Astrocyte of the cerebellum (primary cell): ENCODE measurements around the gene USP31.

Source experiments
- DNase-seq: peaks from one replicate; pipeline ENCODE4 v3.0.0-alpha.2; 2011; ENCODE audit warnings: low read depth
- H3K4me3 ChIP-seq: 2 replicates; pipeline ENCODE4 v1.5.1; 2011; ENCODE audit warnings: mild to moderate bottlenecking, low read depth, low read length, moderate library complexity
- in situ Hi-C: cut with HindIII; loops from 2 replicates; pipeline ENCODE4 v1.10.0; 2017; ENCODE audit warnings: low sequenced_read_pairs
- TF ChIP-seq, protein P1 (sequence below): IDR thresholded peaks from 2 replicates; pipeline ENCODE4 v1.5.1; 2012; ENCODE audit warnings: low read length, low read depth, moderate library complexity, mild to moderate bottlenecking; ENCODE audit errors: missing control alignments

The USP31 gene

DNA sequence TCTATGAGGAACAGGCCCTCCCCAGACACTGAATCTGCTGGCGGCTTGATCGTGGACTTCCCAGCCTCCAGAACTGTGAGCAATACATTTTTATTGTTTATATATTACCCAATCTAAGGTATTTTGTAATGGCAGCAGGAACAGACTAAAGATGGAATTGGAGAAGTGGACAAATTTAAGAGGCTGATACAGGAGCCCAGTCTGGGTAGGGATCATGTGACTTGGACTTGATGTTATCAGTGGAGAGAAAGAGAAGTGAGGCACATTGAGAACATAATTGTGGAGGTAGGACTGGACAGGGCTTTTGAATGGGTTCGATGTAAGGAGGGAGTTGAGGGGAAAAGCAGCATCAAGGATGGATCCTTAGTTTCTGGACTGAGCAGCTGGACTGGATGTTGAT lies 93.8 kb downstream of the USP31 start:
- no peak for DNase-seq
- TF ChIP-seq, protein P1, sequence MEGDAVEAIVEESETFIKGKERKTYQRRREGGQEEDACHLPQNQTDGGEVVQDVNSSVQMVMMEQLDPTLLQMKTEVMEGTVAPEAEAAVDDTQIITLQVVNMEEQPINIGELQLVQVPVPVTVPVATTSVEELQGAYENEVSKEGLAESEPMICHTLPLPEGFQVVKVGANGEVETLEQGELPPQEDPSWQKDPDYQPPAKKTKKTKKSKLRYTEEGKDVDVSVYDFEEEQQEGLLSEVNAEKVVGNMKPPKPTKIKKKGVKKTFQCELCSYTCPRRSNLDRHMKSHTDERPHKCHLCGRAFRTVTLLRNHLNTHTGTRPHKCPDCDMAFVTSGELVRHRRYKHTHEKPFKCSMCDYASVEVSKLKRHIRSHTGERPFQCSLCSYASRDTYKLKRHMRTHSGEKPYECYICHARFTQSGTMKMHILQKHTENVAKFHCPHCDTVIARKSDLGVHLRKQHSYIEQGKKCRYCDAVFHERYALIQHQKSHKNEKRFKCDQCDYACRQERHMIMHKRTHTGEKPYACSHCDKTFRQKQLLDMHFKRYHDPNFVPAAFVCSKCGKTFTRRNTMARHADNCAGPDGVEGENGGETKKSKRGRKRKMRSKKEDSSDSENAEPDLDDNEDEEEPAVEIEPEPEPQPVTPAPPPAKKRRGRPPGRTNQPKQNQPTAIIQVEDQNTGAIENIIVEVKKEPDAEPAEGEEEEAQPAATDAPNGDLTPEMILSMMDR, result no peak

DNA sequence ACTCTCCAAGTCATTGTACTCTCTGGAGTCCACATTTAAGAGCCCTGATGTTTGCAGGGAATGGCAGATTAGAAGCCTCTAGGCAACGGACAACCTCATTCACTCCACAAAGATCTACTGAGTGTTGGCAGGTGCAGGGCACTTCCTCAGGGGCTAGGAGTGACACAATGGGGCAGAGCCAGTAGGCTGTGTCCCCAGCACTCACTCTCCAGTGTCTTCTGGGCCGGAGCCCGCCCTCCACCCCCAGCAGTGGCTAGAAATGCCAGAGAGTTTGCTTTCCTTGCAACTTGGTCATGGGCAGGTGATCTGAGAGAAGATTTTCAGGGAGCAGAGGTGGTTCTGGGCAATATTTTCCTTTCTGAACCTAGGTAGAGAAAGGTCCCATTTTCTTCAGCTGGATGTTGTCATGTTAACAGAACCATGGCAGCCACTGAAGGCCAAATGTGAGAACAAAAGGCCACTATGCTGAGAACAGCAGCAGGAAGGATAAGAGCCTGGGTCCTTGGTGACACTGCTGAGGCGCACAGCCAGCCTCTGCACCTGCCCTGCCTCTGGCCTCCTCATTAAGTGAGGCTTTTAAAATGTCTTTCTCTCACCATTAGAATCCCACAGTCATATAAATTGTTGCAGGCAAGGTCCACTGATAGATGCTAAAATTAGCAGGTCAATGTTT lies 96.2 kb downstream of the USP31 start:
- DNase-seq, result no peak
- H3K4me3 ChIP-seq, result no peak overlapping the region
- in situ Hi-C loops, result no loop called here
- TF ChIP-seq, protein P1, result no peak

More for the DNA sequence above, 93.8 kb downstream of the USP31 start:
- H3K4me3 ChIP-seq, result no peak overlapping the region
- in situ Hi-C loops, result no loop called here

DNA sequence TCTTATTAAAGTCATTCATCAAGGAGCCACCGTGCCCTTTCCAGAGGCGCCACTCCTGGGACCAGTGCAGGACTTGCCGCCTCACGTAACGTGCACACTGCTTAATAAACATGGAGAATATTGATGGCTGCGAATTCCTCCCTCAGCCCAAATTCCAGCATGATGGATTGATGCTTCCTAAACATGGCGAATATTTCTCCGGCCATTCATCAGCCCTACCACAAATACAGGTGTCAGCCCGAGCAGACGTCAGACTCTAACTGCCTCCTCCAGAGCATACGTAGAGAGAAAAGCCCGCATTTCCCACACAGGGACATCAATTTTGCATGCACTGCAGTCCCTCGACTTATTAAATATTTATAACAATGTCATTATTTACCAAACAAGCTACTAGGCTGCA lies 97.0 kb downstream of the USP31 start:
- in situ Hi-C loops, result no loop called here
- TF ChIP-seq, protein P1, result no peak
- no peak for DNase-seq
- no peak overlapping the region for H3K4me3 ChIP-seq

DNA sequence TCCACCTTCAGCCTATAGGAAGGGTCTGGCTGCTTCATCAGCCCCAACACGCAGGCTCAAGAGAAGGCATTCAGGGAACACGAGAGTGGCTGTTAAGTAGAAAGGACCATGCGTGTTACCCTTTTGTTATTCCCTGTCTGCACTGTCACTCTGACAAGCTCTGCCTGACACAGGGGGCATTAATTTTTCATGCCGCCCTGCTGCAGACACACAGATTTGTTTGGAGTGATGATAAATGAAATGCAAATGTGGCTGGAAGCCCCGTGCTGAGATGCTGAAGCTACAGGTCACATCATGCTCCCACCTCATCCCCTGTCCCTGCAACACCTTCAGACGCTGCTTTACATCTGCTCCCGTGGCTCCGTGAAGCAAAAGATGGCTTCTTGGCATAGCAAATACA lies 97.7 kb downstream of the USP31 start:
- no peak for DNase-seq
- in situ Hi-C loops, result no loop called here
- no peak overlapping the region for H3K4me3 ChIP-seq
- TF ChIP-seq, protein P1, result no peak

DNA sequence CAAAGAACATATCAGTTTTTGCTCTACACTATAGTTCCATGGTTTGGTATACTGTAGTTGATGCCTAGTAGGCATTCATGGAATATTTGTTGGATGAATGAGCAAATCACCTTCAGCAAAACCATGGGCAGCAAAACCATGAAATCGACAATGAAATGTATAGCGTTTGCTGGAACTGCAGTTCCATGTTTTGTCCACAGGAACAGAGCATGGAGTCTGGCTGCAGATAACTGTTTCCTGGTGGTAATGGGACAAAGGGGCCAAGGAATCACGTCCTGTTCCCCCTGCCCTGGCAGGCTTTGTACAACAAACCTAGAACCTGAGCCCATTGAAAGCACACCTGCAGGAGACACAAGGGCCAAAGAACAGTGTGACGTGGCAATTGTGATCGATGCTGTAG lies 101.1 kb downstream of the USP31 start:
- in situ Hi-C loops, result no loop called here
- DNase-seq, result no peak
- no peak overlapping the region for H3K4me3 ChIP-seq
- TF ChIP-seq, protein P1, result peak; percentile 10

DNA sequence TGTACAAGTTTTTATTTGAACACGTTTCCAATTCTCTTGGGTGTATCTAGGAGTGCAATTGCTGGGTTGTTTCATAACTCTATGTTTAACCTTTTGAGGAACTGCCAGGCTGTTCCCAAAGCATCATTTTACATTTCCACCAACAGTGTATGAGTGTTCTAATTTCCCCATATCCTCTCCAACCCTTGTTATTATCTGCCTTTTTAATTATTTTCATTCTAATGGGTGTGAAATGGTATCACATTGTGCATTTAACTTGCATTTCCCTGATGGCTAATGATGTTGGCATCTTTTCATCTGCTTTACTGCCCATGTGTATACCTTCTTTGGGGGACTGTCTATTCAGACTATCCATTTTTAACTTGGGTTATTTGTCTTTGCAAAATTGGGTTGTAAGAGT lies 104.2 kb downstream of the USP31 start:
- DNase-seq, result no peak
- in situ Hi-C loops, result no loop called here
- TF ChIP-seq, protein P1, result no peak
- no peak overlapping the region for H3K4me3 ChIP-seq

DNA sequence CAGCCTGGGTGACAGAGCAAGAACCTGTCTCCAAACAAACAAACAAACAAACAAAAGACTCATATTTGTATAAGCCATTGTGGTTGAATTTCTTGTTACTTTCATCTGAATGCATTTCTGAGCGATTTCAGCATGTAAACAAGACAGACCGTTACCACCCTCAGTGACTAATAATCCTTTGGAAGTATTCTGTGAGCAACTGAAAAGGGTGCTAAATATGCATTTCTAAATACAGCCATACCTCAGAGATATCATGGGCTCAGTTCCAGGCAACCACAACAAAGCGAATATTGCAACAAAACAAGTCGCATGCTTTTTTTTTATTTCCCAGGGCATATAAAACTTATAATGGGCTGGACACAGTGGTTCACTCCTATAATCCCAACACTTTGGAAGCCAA lies 109.0 kb downstream of the USP31 start:
- in situ Hi-C loops, result no loop called here
- DNase-seq, result no peak
- no peak overlapping the region for H3K4me3 ChIP-seq
- TF ChIP-seq, protein P1, result no peak
